ENCODE measurements around the gene CYP4F22. TPM values are rescaled to one million over a fixed set of nuclear protein-coding genes. Genes with fewer than 3 reads are reported as not detected.
A peak's percentile ranks its signal among the peaks of the same experiment; 100 is the strongest.
"Not testable (repeated sequence)": the region's sequence is repeated elsewhere in the genome, so short reads cannot be mapped to it uniquely, and the experiment has no call there.

The CYP4F22 gene
- total and polyA plus RNA-seq, 2 experiments from 2014 or later: not detected

DNA sequence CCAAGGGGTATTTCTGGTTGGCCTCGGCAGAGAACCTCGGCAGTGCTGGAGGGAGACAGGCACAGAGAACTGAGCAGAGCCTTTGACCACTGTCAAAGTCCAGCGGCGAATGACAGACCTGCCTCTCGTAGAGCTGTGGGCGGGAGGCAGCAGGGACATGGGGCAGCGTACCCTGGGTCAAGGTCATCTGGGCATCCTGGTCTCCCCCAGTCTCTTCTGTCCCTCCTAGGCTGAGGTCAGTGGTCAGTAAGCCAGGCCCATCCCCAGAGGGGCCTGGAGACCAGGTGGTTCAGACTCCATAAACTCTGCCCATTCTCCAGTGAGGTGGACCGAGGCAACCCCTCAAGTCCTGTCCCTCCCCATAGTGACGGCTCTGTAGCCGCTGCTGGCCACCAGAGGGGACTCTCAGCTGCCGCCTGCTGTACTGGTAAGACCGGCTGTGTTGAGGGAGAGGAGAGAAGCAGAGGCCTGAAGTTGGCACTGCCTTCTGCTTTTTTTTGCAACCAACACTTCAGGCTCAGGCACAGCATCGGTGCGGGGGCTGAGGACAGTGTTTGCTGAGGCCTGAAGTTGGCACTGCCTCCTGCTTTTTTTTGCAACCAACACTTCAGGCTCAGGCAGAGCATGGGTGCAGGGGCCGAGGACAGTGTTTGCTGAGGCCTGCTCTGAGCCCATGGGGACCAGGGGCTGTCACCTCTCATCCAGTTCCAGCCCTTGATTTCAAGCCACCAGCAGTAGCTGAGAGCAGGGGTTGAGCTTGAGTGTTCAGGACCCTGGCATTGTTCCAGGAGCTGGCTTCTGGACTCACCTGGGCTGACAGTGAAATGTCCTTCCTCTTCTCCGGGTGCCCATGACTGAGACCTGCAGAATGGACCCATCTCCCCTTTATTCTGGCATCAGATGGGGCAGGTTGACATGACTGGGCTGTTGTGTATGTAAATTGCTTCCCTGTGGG, 28.7 kb upstream of the CYP4F22 start, which contains the start of gene PGLYRP2:
TSS of gene PGLYRP2 (minus strand) at position 111 of the 955 bp plus-strand sequence. CDS start 130 bp downstream, outside the sequence.
- TF ChIP-seq EZH2phosphoT487 (IDR thresholded peaks at IDR 0.05; ENCODE audit: insufficient read depth, low read depth) (no peak), EZH2 (IDR thresholded peaks at IDR 0.05; ENCODE audit: insufficient read depth, poor library complexity, severe bottlenecking) (no peak)
- Histone ChIP-seq H3K9me2 (ENCODE audit: insufficient read depth) (no peaks in the 10 kb centered on the region), H3K36me3 (ENCODE audit: low read depth) (no peaks in the 10 kb centered on the region), H4K20me1 (ENCODE audit: insufficient read depth) (no peaks in the 10 kb centered on the region), H3K9me3 (ENCODE audit: low read depth) (no peaks in the 10 kb centered on the region), H3K4me2 (ENCODE audit: unreplicated experiment) (no peak within 1 kb of the TSS), H2AFZ (no peak within 1 kb of the TSS), H3K4me3 (no peak within 1 kb of the TSS), H3K9ac (no peak within 1 kb of the TSS), H3K4me1 (ENCODE audit: insufficient read depth) (no peaks in the 10 kb centered on the region), H3K27ac (no peak within 1 kb of the TSS), H3K27me3 (replicated peaks; ENCODE audit: insufficient read depth) (no peaks in the 10 kb centered on the region), H3F3A (ENCODE audit: insufficient read depth) (no peaks in the 10 kb centered on the region), H3K79me2 (ENCODE audit: insufficient read depth) (no peaks in the 10 kb centered on the region)
- peak; percentile 40 for DNase-seq
- 38 to 45% methylated on average over 15 to 16 of the region's 16 CpGs for WGBS, 2 experiments (ENCODE audit: low coverage in 1 of 2, low lambda C conversion rate in 2 of 2, missing lambda C conversion rate in 2 of 2)
- in situ Hi-C loops (cut with MboI): no loop called here

DNA sequence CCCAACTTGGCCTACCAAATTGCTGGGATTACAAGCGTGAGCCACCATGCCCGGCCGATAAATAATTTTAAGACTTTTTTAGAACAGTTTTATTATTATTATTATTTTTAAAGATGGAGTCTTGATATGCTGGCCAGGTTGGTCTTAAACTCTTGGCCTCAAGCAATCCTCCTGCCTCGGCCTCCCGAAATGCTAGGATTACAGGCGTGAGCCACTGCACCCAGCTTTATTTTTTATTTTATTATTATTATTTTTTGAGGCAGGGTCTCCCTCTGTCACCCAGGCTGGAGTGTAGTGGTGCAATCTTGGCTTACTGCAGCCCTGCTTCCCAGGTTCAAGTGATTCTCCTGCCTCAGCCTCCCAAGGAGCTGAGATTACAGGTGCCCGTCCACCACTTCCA, 27.3 kb upstream of the CYP4F22 start:
- H3K9me2 ChIP-seq (ENCODE audit: insufficient read depth); DNase-seq; H2AFZ ChIP-seq; H3K27me3 ChIP-seq (replicated peaks; ENCODE audit: insufficient read depth); H4K20me1 ChIP-seq (ENCODE audit: insufficient read depth); H3K9ac ChIP-seq; in situ Hi-C loops (cut with MboI); H3K9me3 ChIP-seq (ENCODE audit: low read depth); H3K79me2 ChIP-seq (ENCODE audit: insufficient read depth); H3K4me1 ChIP-seq (ENCODE audit: insufficient read depth); H3K36me3 ChIP-seq (ENCODE audit: low read depth); H3F3A ChIP-seq (ENCODE audit: insufficient read depth); H3K4me3 ChIP-seq; H3K4me2 ChIP-seq (ENCODE audit: unreplicated experiment); H3K27ac ChIP-seq: not testable (repeated sequence)
- WGBS, 2 experiments (ENCODE audit: low coverage in 1 of 2, low lambda C conversion rate in 2 of 2, missing lambda C conversion rate in 2 of 2): 65 to 71% methylated on average over 7 of the region's 7 CpGs

DNA sequence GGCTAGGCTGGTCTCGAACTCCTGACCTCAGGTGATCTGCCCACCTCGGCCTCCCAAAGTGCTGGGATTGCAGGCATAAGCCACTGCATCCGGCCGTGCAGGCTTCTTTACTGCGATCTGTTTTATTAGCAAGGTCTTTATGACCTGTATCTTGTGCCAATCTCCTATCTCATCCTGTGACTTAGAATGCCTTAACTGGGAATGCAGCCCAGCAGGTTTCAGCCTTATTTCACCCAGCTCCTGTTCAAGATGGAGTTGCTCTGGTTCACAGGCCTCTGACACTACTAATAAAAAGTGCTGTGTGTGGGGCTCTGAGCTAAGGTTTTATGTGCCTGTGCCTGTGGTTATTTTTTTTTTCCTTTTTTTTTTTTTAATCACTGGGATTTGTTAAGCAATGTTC, 22.6 kb upstream of the CYP4F22 start:
- WGBS, 2 experiments (ENCODE audit: low coverage in 1 of 2, low lambda C conversion rate in 2 of 2, missing lambda C conversion rate in 2 of 2): 65 to 70% methylated on average over 5 of the region's 5 CpGs
- in situ Hi-C loops (cut with MboI): not testable (repeated sequence)

DNA sequence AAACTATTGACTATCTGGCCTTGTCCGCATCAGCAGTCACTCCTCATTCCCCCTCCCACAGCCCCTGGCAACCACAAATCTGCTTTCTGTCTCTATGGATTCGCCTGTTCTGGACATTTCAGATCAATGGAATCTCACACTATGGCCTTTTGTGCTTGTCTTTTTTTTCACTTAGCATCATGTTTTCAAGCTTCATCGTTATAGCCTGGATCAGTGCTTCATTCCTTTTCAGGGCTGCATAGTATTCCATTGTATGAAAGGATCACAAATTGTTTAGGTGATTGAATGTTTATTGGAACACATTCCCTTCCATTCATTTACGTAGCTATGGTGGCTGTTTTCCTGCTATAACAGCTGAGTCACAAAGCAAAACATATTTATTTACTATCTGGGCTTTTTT, 21.3 kb upstream of the CYP4F22 start:
- Histone ChIP-seq H3K9ac (no peak overlapping the region), H3K27me3 (replicated peaks; ENCODE audit: insufficient read depth) (no peaks in the 10 kb centered on the region), H3K36me3 (ENCODE audit: low read depth) (no peaks in the 10 kb centered on the region), H4K20me1 (ENCODE audit: insufficient read depth) (no peaks in the 10 kb centered on the region), H3K4me3 (no peak overlapping the region), H3F3A (ENCODE audit: insufficient read depth) (no peaks in the 10 kb centered on the region), H3K9me3 (ENCODE audit: low read depth) (no peaks in the 10 kb centered on the region), H3K4me1 (ENCODE audit: insufficient read depth) (no peaks in the 10 kb centered on the region), H2AFZ (no peak overlapping the region), H3K9me2 (ENCODE audit: insufficient read depth) (no peaks in the 10 kb centered on the region), H3K79me2 (ENCODE audit: insufficient read depth) (no peaks in the 10 kb centered on the region), H3K27ac (no peak overlapping the region), H3K4me2 (ENCODE audit: unreplicated experiment) (no peak overlapping the region)
- in situ Hi-C loops (cut with MboI): no loop called here
- DNase-seq: no peak
- TF ChIP-seq EZH2 (IDR thresholded peaks at IDR 0.05; ENCODE audit: insufficient read depth, poor library complexity, severe bottlenecking): no peak
- TF ChIP-seq EZH2phosphoT487 (IDR thresholded peaks at IDR 0.05; ENCODE audit: insufficient read depth, low read depth): no peak
- 36 to 46% methylated on average over 4 of the region's 4 CpGs for WGBS, 2 experiments (ENCODE audit: low coverage in 1 of 2, low lambda C conversion rate in 2 of 2, missing lambda C conversion rate in 2 of 2)

More for the DNA sequence above, 22.6 kb upstream of the CYP4F22 start:
- not testable (repeated sequence) for H3K9me2 ChIP-seq (ENCODE audit: insufficient read depth); H3F3A ChIP-seq (ENCODE audit: insufficient read depth); H3K4me3 ChIP-seq; DNase-seq; H3K9me3 ChIP-seq (ENCODE audit: low read depth); H2AFZ ChIP-seq; H3K79me2 ChIP-seq (ENCODE audit: insufficient read depth); H3K9ac ChIP-seq; H3K27me3 ChIP-seq (replicated peaks; ENCODE audit: insufficient read depth); H4K20me1 ChIP-seq (ENCODE audit: insufficient read depth); H3K4me1 ChIP-seq (ENCODE audit: insufficient read depth); H3K27ac ChIP-seq; H3K36me3 ChIP-seq (ENCODE audit: low read depth); H3K4me2 ChIP-seq (ENCODE audit: unreplicated experiment)

Measured in GM23248 (cell line).